GM12864 (cell line): Measurements from ENCODE around the gene DCC.

Source experiments
- DNase-seq: peaks from one replicate; pipeline ENCODE4 v3.0.0-alpha.2; 2011; ENCODE audit warnings: low read depth
- H3K4me3 ChIP-seq: 2 replicates; pipeline ENCODE4 v1.5.1; 2011; ENCODE audit warnings: mild to moderate bottlenecking, low read depth, low read length, control low read depth
- CTCF ChIP-seq: IDR thresholded peaks from 2 replicates; pipeline ENCODE4 v1.5.1; 2011; ENCODE audit warnings: low read depth, mild to moderate bottlenecking, moderate library complexity, low read length, control low read depth, inconsistent platforms; ENCODE audit errors: missing control alignments

Gene DCC

GRCh38 chr18:52510139-52510538 lies 170.1 kb downstream of the DCC start:
- no peak for TF ChIP-seq CTCF
- no peak overlapping the region for H3K4me3 ChIP-seq
- DNase-seq = no peak

- no peak overlapping the region for H3K4me3 ChIP-seq
- no peak for TF ChIP-seq CTCF
- DNase-seq = no peak
Observed at GRCh38 chr18:52518086-52518485, 178.1 kb downstream of the DCC start.

- DNase-seq = no peak
- no peak for TF ChIP-seq CTCF
- H3K4me3 ChIP-seq = no peak overlapping the region
Observed at GRCh38 chr18:52519021-52519420, 179.0 kb downstream of the DCC start.

GRCh38 chr18:52523566-52523965 lies 183.6 kb downstream of the DCC start:
- TF ChIP-seq CTCF = no peak
- DNase-seq = no peak
- no peak overlapping the region for H3K4me3 ChIP-seq

- H3K4me3 ChIP-seq = no peak overlapping the region
- no peak for DNase-seq
- TF ChIP-seq CTCF = no peak
Observed at GRCh38 chr18:52531836-52532235, 191.8 kb downstream of the DCC start.

- TF ChIP-seq CTCF = no peak
- no peak for DNase-seq
- H3K4me3 ChIP-seq = no peak overlapping the region
Observed at GRCh38 chr18:52536039-52536438, 196.0 kb downstream of the DCC start.

- no peak for DNase-seq
- H3K4me3 ChIP-seq = no peak overlapping the region
- TF ChIP-seq CTCF = no peak
Observed at GRCh38 chr18:52537261-52537660, 197.3 kb downstream of the DCC start.
